Daoy (cell line): ENCODE results near the gene TMIGD1. TPM values are rescaled to one million over a fixed set of nuclear protein-coding genes. Genes with fewer than 3 reads are reported as not detected.
A peak's percentile ranks its signal among the peaks of the same experiment; 100 is the strongest.

ENCODE experiments used
- DNase-seq: peaks from one replicate; pipeline ENCODE4 v3.0.0-alpha.2; 2015; ENCODE audit warnings: low read depth
- total RNA-seq: library from RNA; depleted of rRNA; stranded (reverse); fragments of >200 nt; shearing (Covaris generic); gene quantifications from 2 replicates; pipeline ENCODE4 v1.2.3, GENCODE V29; 2014

TMIGD1 gene
- total RNA-seq, 1 experiment from 2014 or later, result not detected

DNA sequence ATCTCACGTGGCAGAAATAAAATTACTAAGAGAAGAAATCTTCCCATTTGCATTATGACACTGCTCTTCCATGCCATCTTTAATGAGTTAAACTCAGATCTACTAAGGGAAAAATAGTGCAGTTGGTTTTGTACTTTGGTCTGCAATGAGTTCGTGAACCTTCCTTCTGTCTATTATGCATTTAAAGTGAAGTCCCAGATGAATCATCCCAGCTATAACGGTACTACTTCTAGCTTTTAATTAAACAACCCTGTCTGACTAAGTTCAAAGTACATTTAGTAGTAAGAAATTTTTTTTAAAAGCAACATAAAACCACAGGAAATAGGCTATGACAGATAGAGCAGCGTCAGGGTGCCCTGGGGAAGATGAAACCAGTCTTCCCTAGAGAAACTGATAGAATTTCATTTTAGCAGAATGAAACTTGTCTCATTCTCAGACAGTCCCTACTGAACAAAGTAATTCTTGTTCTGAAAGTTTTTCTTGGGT, 1.8 kb downstream of the TMIGD1 start:
- no peak for DNase-seq

DNA sequence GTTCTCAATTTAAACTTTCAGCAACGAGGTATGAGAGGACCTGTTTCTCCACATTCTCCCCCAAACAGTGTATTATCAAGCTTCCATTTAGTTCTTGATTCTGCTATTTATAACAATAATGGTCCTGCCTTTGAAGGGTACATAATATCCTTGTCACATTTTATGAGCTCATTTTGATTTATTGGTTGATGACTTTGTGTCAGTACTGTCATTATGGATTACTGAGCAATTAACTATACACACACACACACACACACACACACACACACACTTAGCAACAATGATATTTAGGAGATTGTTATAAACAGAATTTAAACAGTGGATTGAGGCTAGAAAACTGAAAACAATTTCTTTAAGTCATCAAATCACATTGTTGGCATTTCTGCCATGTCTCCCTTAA, 7.0 kb downstream of the TMIGD1 start:
- no peak for DNase-seq

DNA sequence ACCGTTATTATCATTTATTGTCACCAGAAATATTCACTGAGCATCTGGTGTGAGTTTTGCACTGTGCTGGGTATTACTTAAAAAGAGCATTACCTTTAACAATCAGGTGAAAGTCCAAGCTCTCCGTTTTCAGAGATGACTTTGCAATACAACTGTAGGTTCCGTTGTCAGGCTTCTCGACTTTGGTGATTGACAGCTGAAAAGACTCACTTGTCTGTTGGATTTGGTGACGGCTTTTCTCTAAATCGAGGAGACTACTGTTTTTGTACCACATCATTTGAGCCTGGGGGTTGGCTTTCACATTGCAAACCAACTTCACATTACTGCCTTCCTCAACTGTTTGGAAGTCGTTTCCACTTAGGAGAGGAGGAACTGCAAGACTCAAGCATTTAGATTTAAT, 9.1 kb downstream of the TMIGD1 start:
- no peak for DNase-seq

DNA sequence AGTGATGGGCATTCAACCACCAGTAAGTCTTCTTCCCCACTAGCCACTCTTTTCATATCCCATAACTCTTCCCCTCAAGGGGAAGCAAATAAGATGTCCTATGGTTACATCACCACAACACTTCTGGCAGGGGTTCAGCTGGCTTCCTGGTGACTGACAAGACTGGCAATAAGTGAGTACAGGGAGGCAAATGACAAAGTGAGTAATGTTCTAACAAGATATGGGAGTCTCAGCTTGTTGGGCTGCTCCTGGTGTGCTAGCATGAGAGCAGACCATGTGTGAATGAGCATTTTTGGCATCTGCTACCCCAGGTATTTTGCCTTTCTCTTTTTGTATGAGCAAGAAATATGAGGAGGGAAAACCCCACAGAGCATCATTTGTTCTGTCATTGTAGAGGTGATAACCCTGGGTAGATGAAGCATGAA, 9.9 kb downstream of the TMIGD1 start:
- DNase-seq, result peak; percentile 64

DNA sequence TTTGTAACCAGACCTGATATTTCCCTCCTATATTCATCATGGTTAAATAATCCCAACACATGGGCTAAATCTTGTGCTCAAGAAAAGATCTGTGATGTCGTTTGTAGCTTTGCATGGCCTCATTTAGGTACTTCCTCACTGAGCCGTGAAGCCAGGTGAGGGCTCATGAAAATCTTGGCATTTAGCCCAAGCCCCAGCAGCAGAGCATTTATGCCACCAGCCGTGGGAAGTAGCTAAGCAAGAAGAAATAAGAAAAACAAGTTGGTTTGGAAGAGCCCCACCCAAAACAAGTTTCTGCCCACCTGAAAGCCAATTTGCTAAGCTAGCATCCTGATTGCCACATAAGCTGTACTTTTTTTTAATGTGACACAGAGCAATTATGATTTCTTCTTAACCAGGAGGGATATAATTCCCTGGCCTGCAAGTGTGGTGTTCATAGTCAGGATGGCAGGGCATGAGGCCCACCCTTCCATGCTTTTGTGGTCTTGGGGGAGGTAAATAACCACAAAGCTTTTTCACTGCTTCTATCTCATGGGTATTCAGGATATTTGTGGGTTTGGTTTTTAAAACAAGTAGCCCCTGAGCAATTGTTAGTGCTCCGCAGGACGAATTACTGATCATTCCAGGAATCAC, 10.5 kb downstream of the TMIGD1 start:
- peak; percentile 37 for DNase-seq

DNA sequence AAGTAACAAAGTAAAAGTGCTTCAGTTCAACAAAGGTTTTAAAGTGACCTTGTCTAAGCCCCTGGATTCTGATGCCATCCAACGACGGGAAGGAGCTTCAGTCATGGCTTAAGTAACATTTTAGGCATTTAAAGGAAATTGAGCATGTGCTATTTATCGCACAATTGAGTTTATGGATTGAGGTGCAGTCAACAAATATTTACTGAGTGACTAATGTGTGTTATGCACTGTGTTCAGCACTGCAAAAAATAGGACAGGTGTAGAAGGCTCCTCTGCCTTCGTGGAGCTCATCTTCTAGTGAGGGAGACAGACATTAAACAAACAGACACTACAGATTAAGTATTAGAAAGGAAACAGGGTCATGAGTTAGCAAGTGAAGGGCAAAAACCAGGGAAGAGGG, 12.5 kb downstream of the TMIGD1 start:
- no peak for DNase-seq

DNA sequence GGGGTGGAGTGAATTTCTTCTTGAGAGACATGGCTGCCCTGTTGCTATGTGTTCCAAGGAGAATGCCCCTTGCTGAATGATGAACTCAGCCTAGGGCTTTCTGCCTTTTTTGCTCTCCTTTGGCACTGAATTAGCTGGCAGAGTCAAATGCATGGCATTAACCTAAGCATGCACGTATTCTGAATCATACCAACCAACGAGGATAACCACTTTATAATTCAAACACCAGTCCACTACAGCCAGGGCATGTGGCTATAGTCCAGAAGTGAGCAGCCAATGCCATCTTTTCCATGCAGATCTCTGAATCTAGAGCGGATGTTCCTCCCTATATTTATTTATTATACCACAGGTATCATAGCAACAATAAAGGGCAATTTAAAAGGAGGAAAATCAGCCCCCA, 15.7 kb downstream of the TMIGD1 start:
- DNase-seq, result no peak

DNA sequence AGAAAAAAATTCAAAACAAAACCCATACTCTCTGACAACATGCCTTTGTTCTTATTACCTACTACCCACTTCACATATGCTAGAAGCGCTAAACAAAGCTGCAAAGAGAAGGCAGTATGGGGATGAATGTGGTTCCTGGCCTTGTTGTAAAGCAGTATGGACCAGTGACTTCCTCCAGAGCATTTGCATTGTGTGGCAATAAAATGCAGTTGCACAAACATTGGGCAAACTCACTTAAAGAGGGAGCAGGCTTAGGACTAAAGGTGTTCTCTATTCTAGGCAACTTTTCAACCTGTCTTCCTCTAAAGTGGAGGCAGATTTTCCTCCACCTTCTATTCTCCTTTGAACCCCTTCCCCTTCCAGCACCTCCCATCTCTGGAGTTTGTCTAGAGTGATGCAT, 17.1 kb downstream of the TMIGD1 start:
- no peak for DNase-seq

DNA sequence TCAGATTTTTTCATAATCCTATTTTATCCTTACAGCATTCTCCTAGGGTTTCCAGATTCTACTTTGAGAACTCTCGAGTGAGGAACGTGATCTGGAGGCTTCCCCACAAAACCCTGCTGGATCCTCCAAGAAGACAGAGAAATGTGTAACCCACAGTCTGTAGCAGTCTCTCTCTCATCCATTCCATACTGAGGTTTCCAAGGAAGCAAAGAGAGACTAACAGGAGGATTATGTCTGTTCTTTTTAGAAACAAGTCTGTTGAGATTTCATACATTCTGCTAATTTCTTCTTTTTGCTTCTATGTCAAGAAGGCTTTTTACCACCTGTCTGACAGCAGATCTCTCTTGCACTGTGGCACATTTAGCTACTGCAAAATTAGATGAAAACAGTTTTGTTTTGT, 18.8 kb downstream of the TMIGD1 start:
- no peak for DNase-seq

DNA sequence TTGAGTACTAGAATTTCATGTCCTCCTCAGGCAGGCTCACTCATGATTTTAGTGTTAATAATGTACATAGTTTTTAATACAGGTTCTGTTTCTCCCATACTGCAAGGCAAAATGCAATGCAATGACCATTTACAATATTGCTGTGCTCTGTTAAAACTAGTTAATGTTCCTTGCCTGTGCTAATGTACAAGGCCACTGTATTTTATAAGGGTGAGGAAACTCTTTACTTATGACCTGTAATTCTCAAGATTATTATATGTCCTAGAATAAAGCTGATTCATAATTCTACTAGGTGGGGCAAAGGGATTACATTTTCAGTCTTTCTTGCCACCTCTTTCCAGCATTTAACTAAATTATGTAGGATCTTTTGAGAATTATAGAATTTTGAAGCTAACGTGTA, 19.4 kb downstream of the TMIGD1 start:
- DNase-seq, result no peak

DNA sequence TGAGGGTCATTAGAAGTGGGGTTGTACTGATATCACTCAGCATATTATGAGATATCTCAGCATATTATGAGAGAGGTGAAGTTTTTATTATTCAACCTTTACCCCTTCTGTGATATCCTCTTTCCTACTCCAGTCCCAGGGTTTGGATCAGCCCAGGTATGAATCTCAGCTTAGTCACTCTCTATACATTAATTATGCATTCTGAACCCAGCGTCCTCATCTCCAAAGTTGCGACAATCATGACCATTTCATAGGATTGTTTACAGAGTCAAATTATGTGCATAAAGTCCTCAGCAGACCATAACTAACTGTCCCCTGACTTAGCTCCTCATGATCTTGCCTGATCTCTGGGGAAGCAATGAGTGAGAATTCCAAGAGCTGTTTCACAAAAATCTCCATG, 21.6 kb downstream of the TMIGD1 start:
- DNase-seq, result no peak

DNA sequence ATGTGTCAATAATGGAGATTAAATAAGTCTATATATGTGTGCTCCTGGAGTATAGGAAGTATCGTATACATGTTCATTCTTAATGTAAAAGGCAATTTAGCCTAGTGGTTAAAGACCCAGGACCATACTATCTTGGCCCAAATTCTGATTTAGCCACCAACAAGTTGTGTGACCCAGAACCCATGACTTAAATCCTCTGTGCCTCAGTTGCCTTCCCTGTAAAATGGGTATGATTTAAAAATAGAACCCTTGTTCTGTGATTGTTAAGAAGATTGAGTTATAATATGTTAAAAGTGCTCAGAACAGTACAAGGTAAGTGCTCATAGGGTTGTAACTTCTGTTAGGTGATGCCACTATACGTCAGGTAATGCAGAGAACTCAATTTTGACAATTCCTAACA, 23.3 kb downstream of the TMIGD1 start:
- no peak for DNase-seq

DNA sequence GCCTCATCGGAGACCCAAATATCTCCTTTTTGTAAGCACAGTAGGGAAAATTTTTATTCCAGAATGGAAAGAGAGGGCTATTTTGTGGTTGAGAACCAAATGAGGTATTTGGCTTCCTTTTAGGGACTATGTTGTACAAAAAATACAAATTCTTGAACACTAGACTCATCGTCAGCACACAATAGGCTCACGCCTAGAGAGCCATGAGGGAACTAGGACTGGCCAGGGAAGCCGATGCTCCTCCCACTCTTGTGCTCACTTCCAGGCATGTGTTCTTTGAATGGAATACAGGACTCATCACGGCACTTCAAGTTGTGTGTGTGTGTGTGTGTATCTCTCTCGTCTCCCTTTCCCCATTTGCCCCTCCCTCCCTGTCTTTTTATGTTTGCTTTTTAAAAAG, 24.3 kb downstream of the TMIGD1 start:
- DNase-seq, result no peak

DNA sequence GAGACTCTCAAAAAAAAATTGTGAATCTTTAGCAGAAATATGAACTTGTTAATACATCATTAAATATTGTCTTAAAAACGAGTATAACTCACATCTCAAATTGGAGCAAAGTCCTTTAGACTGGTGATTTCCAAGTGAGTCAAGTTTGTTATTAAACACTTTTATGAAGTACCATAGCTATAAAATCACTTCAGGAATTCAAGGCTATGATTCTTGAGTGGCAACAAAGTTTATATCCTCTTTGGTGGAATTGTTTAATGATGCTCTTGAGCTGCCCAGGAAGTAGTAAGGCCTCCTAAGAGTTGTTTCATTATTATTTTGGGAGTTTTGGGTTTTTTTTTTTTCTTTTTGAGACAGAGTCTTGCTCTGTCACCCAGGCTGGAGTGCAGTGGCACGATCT, 25.5 kb downstream of the TMIGD1 start:
- no peak for DNase-seq

DNA sequence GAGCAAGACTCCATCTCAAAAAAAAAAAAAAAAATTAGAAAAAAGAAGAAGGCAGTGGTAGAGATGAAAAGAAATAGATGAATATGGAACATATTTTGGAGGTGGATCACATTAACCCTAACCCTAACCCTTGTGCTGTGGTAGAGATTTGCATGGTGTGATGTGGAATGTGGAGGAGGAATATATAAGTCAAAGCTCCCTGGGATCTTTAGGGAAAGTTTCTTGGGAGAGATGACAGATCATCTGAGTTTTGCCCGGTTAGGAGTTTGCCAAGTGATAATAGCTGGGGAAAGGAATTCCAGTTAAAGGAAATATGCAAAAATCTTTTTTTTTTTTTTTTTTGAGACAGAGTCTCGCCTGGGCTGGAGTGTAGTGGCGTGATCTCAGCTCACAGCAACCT, 29.1 kb downstream of the TMIGD1 start:
- DNase-seq, result no peak

DNA sequence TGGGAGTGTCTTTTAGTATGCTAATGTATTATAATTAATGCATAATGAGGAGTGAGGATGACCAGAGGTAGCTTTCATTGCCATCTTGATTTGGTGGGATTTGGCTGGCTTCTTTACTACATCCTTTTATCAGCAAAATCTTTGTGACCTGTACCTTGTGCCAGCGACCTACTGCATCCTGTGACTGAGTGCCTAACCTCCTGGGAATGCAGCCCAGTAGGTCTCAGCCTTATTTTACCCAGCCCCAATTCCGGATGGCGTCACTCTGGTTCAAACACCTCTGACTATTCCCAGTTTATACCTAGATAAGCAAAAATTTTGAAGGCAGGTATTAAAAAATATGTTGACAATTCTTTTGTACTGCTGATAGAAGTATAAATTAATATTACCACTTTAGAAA, 31.6 kb downstream of the TMIGD1 start:
- no peak for DNase-seq

DNA sequence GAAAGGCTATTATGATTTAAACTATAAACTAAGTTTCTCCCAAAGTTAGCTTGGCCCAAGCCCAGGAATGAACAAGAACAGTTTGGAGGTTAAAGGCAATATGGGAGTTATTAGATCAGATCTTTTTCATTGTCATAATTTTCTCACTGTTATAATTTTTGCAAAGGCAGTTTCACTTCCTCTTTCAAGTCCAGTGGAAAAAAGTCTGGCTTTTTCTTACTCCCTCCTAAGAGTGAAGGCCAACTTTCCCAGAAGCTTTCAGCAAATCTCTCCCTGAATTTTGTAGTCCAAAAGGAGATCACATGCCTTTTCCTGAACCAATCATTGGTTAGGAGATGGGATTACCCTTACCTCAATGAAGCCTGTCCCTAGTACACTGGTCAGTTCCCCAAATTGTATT, 33.0 kb downstream of the TMIGD1 start:
- DNase-seq, result no peak

DNA sequence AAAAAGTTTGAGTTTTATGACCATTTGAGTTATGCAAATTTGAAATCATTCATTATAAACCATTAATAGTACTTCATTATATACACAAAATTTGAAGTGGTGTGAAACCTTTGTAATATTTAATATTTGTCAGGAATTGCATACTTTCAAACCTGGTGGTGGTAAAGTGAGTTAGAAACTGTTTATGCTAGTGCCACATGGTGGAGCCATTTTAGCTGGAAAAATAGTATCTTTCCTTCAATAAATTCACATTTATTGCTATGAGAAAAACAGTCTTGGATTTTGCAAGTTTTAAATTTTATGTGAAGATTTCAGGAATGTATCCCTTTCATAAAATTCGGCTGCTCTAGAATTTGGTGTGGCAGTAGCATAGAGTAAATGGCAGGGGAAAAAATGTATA, 34.9 kb downstream of the TMIGD1 start:
- DNase-seq, result no peak

DNA sequence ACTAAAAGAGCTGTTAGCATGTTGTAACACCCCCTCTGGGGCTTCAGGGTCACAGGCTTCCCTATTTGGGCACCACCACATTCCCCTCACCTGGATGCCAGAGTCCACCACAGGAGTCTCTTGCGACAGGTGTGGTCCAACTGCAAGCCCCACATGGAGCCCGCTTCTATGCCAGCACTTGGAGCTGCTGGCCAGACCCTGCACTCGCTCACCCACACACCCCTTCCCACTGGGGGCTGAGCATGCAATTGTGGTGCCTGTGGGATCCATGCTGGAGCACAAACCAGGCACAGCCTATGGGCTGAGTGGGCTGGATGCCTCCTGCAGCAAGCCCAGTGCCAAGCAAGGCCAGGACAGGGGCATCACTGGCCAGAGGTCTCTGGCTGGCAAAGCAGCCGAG, 36.1 kb downstream of the TMIGD1 start:
- DNase-seq, result no peak

DNA sequence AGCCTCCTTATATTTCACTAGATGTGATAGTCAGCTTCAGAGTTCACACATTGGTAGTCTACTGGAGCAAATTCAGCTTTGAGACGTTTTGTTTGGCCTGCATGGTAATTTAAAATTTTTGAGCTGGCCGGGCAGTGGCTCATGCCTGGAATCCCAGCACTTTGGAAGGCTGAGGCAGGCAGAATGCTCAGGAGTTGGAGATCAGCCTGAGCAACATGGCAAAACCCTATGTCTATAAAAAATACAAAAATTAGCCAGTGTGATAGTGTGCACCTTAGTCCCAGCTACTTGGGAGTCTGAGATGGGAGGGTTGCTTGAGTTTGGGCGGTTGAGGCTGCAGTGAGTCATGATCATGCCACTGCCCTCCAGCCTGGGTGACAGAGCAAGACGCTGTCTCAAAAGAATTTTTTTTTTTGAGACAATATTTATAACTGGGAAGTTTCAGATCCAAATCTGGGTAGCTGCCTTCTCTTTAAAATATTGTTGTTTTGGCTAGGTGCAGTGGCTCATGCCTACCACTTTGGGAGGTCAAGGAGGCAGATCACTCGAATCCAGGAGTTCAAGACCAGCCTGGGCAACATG, 37.3 kb downstream of the TMIGD1 start:
- DNase-seq, result peak; percentile 17

DNA sequence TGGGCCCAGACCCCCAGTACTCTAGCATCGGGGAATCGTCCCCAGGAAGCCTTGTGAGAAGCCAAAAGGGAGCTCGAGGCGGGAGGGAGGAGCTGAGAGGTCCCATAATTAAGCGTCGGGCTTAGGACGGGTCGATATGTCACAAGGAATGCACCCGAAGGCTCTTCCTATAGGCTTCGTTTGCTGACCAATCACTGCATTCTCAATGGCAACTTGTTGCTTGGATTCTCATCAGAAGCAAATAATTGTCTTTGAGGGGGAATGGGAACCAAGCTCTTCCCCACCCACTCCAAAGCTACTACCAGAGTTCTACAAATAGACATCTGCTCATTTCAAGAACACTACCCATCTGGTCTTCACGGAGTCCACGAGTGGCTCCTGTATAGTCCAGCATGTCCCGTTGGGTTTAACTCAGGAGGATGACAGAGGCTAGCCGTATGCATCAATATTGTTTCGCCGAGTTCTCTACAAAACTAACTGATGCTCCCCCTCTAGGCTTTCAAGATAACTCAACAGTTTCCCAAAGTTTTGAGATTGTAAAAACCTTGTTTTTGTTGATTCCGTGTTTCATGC, 41.5 kb downstream of the TMIGD1 start:
- no peak for DNase-seq

DNA sequence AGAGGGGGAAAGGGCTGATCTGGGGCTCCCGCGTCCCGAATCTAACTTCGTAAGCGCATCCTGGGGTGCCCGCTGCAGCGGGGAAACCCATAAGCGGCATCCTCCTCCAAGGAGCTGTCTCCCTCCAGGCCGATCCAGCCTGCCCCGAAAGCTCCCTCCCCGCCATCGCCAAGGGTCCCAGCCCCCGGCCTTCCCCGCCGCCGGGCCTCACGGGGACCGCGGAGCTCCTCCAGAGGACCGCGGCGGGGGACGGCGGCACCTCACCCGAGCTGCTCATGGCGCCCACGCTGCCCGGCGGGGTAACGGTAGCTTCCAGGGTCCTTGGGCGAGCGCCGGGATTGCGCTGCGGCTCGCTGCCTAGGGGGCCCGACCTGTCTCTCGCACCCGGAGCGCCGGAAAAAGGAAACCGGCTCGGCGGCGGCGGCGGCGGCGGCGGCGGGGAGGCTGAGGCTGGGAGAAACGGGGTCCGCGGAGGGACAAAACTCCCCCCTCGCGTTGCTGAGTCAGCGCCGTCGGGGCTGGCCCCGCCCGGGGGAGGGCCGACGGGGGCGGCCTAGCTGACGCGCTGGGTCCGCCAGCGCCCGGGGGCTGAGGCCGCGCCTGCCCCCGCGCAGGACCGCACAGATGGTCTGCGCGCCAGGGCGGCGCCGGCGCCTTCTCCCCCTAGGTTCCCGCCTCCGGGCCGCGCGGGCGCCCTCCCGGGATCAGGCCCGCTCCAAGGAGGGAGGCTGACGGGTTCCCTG, 42.1 kb downstream of the TMIGD1 start, which contains the start of gene BLMH:
Gene BLMH, minus strand, starts transcription at position 402 of the 743 bp plus-strand sequence. Its CDS starts 125 bp downstream, at position 277.
- peak; percentile 92 for DNase-seq
